ENCODE measurements around the gene PHF12.

DNA sequence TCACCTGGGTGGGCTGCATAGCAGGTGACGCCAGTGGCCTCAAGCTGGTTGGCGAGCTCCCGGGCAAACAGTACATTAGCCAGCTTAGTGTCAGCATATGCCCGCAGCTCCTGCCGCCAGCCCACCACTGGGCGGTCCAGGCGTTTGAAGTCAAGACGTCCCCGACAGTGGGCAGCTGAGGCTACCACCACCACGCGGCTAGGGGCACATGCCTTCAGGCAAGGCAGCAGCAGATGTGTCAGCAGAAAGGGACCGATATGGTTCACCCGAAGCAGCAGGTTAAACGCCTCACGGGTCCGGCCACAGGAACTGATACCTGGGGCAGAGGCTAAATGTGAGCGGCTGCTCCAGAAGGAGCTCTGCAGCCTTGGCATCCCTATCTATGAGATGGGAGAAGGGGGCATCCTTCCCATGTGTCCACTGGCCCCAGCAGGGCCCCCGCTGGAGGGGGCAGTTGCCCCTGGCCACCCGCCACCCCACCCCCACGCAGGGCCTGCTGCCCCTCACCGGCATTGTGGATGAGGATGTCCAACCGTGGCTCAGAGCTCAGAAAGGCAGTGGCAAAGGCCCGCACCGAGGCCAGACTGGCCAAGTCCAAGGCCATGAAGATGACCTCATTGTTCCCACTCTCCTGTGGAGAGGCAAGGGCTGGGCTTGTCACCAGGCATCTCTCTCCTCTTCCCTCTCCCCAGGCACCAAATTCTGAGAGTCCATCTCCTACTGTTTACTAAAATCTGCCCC is 50.2 kb downstream of the PHF12 start:
- no peak for TF ChIP-seq POLR2AphosphoS5 (IDR thresholded peaks at IDR 0.05)
- TF ChIP-seq, protein P1, sequence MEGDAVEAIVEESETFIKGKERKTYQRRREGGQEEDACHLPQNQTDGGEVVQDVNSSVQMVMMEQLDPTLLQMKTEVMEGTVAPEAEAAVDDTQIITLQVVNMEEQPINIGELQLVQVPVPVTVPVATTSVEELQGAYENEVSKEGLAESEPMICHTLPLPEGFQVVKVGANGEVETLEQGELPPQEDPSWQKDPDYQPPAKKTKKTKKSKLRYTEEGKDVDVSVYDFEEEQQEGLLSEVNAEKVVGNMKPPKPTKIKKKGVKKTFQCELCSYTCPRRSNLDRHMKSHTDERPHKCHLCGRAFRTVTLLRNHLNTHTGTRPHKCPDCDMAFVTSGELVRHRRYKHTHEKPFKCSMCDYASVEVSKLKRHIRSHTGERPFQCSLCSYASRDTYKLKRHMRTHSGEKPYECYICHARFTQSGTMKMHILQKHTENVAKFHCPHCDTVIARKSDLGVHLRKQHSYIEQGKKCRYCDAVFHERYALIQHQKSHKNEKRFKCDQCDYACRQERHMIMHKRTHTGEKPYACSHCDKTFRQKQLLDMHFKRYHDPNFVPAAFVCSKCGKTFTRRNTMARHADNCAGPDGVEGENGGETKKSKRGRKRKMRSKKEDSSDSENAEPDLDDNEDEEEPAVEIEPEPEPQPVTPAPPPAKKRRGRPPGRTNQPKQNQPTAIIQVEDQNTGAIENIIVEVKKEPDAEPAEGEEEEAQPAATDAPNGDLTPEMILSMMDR (IDR thresholded peaks at IDR 0.05), result no peak
- TF ChIP-seq POLR2A (IDR thresholded peaks at IDR 0.05), result no peak
